HEK293 (cell line): ENCODE results near the gene INO80E.

ENCODE experiments used
- FEZF1 ChIP-seq: fragments of 450-650 bp; formaldehyde crosslinking; IDR thresholded peaks from 2 replicates; pipeline ENCODE4 v1.5.1; 2016; ENCODE audit warnings: missing biosample characterization, missing genetic modification characterization
- GLIS2 ChIP-seq: fragments of 450-650 bp; formaldehyde crosslinking; IDR thresholded peaks from 2 replicates; pipeline ENCODE4 v1.5.1; 2016; ENCODE audit warnings: missing biosample characterization, missing genetic modification characterization
- MZF1 ChIP-seq: fragments of 450-650 bp; formaldehyde crosslinking; IDR thresholded peaks from 2 replicates; pipeline ENCODE4 v1.5.1; 2017; ENCODE audit warnings: missing biosample characterization, missing genetic modification characterization, borderline replicate concordance
- OVOL3 ChIP-seq: fragments of 450-650 bp; formaldehyde crosslinking; IDR thresholded peaks from 2 replicates; pipeline ENCODE4 v1.5.1; 2016; ENCODE audit warnings: missing biosample characterization, missing genetic modification characterization
- SCRT2 ChIP-seq: fragments of 450-650 bp; formaldehyde crosslinking; IDR thresholded peaks from 2 replicates; pipeline ENCODE4 v1.5.1; 2016; ENCODE audit warnings: missing biosample characterization, missing genetic modification characterization
- SP2 ChIP-seq: fragments of 450-650 bp; formaldehyde crosslinking; IDR thresholded peaks from 2 replicates; pipeline ENCODE4 v1.5.1; 2016; ENCODE audit warnings: missing biosample characterization, missing genetic modification characterization
- SP7 ChIP-seq: fragments of 450-650 bp; formaldehyde crosslinking; IDR thresholded peaks from 2 replicates; pipeline ENCODE4 v1.5.1; 2016; ENCODE audit warnings: missing biosample characterization, missing genetic modification characterization
- ZBTB8A ChIP-seq: fragments of 450-650 bp; formaldehyde crosslinking; IDR thresholded peaks from 2 replicates; pipeline ENCODE4 v1.5.1; 2016; ENCODE audit warnings: missing biosample characterization, missing genetic modification characterization
- ZNF146 ChIP-seq: fragments of 450-650 bp; formaldehyde crosslinking; IDR thresholded peaks from 2 replicates; pipeline ENCODE4 v1.5.1; 2016; ENCODE audit warnings: missing biosample characterization, missing genetic modification characterization
- ZNF175 ChIP-seq: fragments of 450-650 bp; formaldehyde crosslinking; IDR thresholded peaks from 2 replicates; pipeline ENCODE4 v1.5.1; 2016; ENCODE audit warnings: missing biosample characterization, missing genetic modification characterization
- ZNF184 ChIP-seq: fragments of 450-650 bp; IDR thresholded peaks from 2 replicates; pipeline ENCODE4 v1.5.1; 2018; ENCODE audit warnings: missing biosample characterization, mild to moderate bottlenecking, missing genetic modification characterization
- ZNF544 ChIP-seq: fragments of 450-650 bp; formaldehyde crosslinking; IDR thresholded peaks from 2 replicates; pipeline ENCODE4 v1.5.0; 2017; ENCODE audit warnings: missing biosample characterization, missing genetic modification characterization
- ZNF560 ChIP-seq: fragments of 450-650 bp; formaldehyde crosslinking; IDR thresholded peaks from 2 replicates; pipeline ENCODE4 v1.5.1; 2017; ENCODE audit warnings: missing biosample characterization, missing genetic modification characterization, borderline replicate concordance
- ZNF600 ChIP-seq: fragments of 450-650 bp; formaldehyde crosslinking; IDR thresholded peaks from 2 replicates; pipeline ENCODE4 v1.5.1; 2016; ENCODE audit warnings: missing biosample characterization, missing genetic modification characterization
- ZNF621 ChIP-seq: fragments of 450-650 bp; formaldehyde crosslinking; IDR thresholded peaks from 2 replicates; pipeline ENCODE4 v1.5.1; 2017; ENCODE audit warnings: missing biosample characterization, missing genetic modification characterization
- ZNF707 ChIP-seq: fragments of 450-650 bp; formaldehyde crosslinking; IDR thresholded peaks from 2 replicates; pipeline ENCODE4 v1.5.1; 2016; ENCODE audit warnings: missing biosample characterization, missing genetic modification characterization
- ZNF76 ChIP-seq: fragments of 450-650 bp; formaldehyde crosslinking; IDR thresholded peaks from 2 replicates; pipeline ENCODE4; 2016; ENCODE audit warnings: low read depth, missing biosample characterization, missing genetic modification characterization, borderline replicate concordance
- ZNF768 ChIP-seq: fragments of 450-650 bp; formaldehyde crosslinking; IDR thresholded peaks from 2 replicates; pipeline ENCODE4 v1.5.1; 2018; ENCODE audit warnings: missing biosample characterization, mild to moderate bottlenecking, missing genetic modification characterization
- TF ChIP-seq, protein P1 (sequence below): fragments of 450-650 bp; IDR thresholded peaks from 2 replicates; pipeline ENCODE4 v1.5.1; 2018; ENCODE audit warnings: missing biosample characterization, missing genetic modification characterization
- TF ChIP-seq, protein P2 (sequence below): fragments of 450-650 bp; formaldehyde crosslinking; IDR thresholded peaks from 2 replicates; pipeline ENCODE4 v1.5.1; 2016; ENCODE audit warnings: missing biosample characterization, missing genetic modification characterization
- TF ChIP-seq, protein P3 (sequence below): fragments of 450-650 bp; formaldehyde crosslinking; IDR thresholded peaks from 2 replicates; pipeline ENCODE4 v1.5.0; 2017; ENCODE audit warnings: missing biosample characterization, missing genetic modification characterization, borderline replicate concordance
- TF ChIP-seq, protein P4 (sequence below): fragments of 450-650 bp; formaldehyde crosslinking; IDR thresholded peaks from 2 replicates; pipeline ENCODE4 v1.5.1; 2017; ENCODE audit warnings: missing biosample characterization, missing genetic modification characterization
- TF ChIP-seq, protein P5 (sequence below): sonication (generic); formaldehyde crosslinking; IDR thresholded peaks from 2 replicates; pipeline ENCODE4 v1.8.1; 2022; ENCODE audit warnings: mild to moderate bottlenecking, moderate library complexity, missing genetic modification reagents
- TF ChIP-seq, protein P6 (sequence below): fragments of 450-650 bp; formaldehyde crosslinking; IDR thresholded peaks from 2 replicates; pipeline ENCODE4 v1.5.1; 2016; ENCODE audit warnings: missing biosample characterization, missing genetic modification characterization
- TF ChIP-seq, protein P7 (sequence below): fragments of 450-650 bp; formaldehyde crosslinking; IDR thresholded peaks from 2 replicates; pipeline ENCODE4 v1.5.1; 2016; ENCODE audit warnings: missing biosample characterization, missing genetic modification characterization, borderline replicate concordance
- TF ChIP-seq, protein P8 (sequence below): fragments of 450-650 bp; formaldehyde crosslinking; IDR thresholded peaks from 2 replicates; pipeline ENCODE4 v1.5.1; 2017; ENCODE audit warnings: missing biosample characterization, missing genetic modification characterization

The INO80E gene

DNA sequence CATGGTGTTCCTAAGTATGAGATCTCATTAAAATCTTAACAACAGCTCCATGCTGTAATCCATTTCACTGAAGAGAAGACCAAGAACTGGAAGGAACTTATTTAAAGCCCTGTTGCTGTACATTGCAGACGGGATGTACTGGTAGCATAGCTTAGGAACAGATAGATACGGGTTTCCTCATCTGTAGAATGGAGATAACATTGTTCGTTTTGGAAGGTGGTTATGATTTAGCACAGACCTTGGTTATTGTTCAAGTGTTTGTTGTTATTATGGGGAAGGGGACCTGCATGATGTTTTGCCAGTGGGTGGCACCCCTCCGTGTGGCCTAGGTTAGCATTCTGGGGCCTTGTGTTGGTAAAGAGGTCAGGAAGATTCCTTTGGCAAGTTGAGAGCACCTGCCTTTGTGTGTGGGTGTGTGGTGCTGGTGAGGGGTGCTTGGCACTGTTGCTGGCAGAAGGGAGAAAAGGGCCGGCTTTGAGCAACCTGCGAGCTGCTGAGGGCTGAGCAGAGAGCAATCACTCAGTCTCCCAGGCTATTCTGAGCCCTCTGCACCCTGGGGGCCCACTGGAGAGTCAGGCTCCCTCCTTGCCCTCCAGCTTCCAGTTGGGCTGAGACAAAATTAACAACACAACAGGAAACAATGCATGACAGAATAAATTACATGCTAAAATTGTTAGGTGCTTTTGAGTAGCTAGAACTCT is 20.1 kb upstream of the INO80E start (continued):
- no peak for TF ChIP-seq ZNF560 (tag by site-specific recombination)
- TF ChIP-seq, protein P1, sequence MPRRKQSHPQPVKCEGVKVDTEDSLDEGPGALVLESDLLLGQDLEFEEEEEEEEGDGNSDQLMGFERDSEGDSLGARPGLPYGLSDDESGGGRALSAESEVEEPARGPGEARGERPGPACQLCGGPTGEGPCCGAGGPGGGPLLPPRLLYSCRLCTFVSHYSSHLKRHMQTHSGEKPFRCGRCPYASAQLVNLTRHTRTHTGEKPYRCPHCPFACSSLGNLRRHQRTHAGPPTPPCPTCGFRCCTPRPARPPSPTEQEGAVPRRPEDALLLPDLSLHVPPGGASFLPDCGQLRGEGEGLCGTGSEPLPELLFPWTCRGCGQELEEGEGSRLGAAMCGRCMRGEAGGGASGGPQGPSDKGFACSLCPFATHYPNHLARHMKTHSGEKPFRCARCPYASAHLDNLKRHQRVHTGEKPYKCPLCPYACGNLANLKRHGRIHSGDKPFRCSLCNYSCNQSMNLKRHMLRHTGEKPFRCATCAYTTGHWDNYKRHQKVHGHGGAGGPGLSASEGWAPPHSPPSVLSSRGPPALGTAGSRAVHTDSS (tag by site-specific recombination) = no peak
- TF ChIP-seq, protein P2, sequence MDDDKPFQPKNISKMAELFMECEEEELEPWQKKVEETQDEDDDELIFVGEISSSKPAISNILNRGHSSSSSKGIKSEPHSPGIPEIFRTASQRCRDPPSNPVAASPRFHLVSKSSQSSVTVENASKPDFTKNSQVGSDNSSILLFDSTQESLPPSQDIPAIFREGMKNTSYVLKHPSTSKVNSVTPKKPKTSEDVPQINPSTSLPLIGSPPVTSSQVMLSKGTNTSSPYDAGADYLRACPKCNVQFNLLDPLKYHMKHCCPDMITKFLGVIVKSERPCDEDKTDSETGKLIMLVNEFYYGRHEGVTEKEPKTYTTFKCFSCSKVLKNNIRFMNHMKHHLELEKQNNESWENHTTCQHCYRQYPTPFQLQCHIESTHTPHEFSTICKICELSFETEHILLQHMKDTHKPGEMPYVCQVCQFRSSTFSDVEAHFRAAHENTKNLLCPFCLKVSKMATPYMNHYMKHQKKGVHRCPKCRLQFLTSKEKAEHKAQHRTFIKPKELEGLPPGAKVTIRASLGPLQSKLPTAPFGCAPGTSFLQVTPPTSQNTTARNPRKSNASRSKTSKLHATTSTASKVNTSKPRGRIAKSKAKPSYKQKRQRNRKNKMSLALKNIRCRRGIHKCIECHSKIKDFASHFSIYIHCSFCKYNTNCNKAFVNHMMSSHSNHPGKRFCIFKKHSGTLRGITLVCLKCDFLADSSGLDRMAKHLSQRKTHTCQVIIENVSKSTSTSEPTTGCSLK = no peak
- TF ChIP-seq GLIS2 (tag by site-specific recombination) = no peak
- no peak for TF ChIP-seq ZNF768
- TF ChIP-seq, protein P3, sequence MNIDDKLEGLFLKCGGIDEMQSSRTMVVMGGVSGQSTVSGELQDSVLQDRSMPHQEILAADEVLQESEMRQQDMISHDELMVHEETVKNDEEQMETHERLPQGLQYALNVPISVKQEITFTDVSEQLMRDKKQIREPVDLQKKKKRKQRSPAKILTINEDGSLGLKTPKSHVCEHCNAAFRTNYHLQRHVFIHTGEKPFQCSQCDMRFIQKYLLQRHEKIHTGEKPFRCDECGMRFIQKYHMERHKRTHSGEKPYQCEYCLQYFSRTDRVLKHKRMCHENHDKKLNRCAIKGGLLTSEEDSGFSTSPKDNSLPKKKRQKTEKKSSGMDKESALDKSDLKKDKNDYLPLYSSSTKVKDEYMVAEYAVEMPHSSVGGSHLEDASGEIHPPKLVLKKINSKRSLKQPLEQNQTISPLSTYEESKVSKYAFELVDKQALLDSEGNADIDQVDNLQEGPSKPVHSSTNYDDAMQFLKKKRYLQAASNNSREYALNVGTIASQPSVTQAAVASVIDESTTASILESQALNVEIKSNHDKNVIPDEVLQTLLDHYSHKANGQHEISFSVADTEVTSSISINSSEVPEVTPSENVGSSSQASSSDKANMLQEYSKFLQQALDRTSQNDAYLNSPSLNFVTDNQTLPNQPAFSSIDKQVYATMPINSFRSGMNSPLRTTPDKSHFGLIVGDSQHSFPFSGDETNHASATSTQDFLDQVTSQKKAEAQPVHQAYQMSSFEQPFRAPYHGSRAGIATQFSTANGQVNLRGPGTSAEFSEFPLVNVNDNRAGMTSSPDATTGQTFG = no peak
- TF ChIP-seq, protein P4, sequence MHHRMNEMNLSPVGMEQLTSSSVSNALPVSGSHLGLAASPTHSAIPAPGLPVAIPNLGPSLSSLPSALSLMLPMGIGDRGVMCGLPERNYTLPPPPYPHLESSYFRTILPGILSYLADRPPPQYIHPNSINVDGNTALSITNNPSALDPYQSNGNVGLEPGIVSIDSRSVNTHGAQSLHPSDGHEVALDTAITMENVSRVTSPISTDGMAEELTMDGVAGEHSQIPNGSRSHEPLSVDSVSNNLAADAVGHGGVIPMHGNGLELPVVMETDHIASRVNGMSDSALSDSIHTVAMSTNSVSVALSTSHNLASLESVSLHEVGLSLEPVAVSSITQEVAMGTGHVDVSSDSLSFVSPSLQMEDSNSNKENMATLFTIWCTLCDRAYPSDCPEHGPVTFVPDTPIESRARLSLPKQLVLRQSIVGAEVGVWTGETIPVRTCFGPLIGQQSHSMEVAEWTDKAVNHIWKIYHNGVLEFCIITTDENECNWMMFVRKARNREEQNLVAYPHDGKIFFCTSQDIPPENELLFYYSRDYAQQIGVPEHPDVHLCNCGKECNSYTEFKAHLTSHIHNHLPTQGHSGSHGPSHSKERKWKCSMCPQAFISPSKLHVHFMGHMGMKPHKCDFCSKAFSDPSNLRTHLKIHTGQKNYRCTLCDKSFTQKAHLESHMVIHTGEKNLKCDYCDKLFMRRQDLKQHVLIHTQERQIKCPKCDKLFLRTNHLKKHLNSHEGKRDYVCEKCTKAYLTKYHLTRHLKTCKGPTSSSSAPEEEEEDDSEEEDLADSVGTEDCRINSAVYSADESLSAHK (tag by site-specific recombination) = no peak
- no peak for TF ChIP-seq ZNF621 (tag by site-specific recombination)
- TF ChIP-seq, protein P5, sequence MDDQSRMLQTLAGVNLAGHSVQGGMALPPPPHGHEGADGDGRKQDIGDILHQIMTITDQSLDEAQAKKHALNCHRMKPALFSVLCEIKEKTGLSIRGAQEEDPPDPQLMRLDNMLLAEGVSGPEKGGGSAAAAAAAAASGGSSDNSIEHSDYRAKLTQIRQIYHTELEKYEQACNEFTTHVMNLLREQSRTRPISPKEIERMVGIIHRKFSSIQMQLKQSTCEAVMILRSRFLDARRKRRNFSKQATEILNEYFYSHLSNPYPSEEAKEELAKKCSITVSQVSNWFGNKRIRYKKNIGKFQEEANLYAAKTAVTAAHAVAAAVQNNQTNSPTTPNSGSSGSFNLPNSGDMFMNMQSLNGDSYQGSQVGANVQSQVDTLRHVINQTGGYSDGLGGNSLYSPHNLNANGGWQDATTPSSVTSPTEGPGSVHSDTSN = no peak
- TF ChIP-seq OVOL3 (tag by site-specific recombination) = no peak
- no peak for TF ChIP-seq ZNF146 (tag by site-specific recombination)
- no peak for TF ChIP-seq ZNF184
- TF ChIP-seq, protein P6, sequence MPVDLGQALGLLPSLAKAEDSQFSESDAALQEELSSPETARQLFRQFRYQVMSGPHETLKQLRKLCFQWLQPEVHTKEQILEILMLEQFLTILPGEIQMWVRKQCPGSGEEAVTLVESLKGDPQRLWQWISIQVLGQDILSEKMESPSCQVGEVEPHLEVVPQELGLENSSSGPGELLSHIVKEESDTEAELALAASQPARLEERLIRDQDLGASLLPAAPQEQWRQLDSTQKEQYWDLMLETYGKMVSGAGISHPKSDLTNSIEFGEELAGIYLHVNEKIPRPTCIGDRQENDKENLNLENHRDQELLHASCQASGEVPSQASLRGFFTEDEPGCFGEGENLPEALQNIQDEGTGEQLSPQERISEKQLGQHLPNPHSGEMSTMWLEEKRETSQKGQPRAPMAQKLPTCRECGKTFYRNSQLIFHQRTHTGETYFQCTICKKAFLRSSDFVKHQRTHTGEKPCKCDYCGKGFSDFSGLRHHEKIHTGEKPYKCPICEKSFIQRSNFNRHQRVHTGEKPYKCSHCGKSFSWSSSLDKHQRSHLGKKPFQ = no peak
- TF ChIP-seq SP7 (tag by site-specific recombination) = no peak
- TF ChIP-seq ZNF175 (tag by site-specific recombination) = no peak
- no peak for TF ChIP-seq MZF1
- peak; percentile 78; the same call in 1 of the 2 replicates for TF ChIP-seq ZNF600
- TF ChIP-seq ZNF707 (tag by site-specific recombination) = no peak
- TF ChIP-seq, protein P7, sequence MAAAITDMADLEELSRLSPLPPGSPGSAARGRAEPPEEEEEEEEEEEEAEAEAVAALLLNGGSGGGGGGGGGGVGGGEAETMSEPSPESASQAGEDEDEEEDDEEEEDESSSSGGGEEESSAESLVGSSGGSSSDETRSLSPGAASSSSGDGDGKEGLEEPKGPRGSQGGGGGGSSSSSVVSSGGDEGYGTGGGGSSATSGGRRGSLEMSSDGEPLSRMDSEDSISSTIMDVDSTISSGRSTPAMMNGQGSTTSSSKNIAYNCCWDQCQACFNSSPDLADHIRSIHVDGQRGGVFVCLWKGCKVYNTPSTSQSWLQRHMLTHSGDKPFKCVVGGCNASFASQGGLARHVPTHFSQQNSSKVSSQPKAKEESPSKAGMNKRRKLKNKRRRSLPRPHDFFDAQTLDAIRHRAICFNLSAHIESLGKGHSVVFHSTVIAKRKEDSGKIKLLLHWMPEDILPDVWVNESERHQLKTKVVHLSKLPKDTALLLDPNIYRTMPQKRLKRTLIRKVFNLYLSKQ (tag by site-specific recombination) = no peak
- TF ChIP-seq ZBTB8A (tag by site-specific recombination) = peak; percentile 56
- TF ChIP-seq SCRT2 (tag by site-specific recombination) = peak; percentile 78; the same call in 1 of the 2 replicates
- no peak for TF ChIP-seq ZNF76 (tag by site-specific recombination)
- TF ChIP-seq, protein P8, sequence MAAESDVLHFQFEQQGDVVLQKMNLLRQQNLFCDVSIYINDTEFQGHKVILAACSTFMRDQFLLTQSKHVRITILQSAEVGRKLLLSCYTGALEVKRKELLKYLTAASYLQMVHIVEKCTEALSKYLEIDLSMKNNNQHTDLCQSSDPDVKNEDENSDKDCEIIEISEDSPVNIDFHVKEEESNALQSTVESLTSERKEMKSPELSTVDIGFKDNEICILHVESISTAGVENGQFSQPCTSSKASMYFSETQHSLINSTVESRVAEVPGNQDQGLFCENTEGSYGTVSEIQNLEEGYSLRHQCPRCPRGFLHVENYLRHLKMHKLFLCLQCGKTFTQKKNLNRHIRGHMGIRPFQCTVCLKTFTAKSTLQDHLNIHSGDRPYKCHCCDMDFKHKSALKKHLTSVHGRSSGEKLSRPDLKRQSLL (tag by site-specific recombination) = no peak
- no peak for TF ChIP-seq ZNF544 (tag by site-specific recombination)
- no peak for TF ChIP-seq FEZF1 (tag by site-specific recombination)
- TF ChIP-seq SP2 = no peak
